Neural crest cell (in vitro differentiated cells): Measurements from ENCODE around the gene DCLRE1A. TPM values are rescaled to one million over a fixed set of nuclear protein-coding genes. Genes with fewer than 3 reads are reported as not detected.
"Not testable (repeated sequence)": the region's sequence is repeated elsewhere in the genome, so short reads cannot be mapped to it uniquely, and the experiment has no call there.

Experiments used
- DNase-seq: peaks from one replicate; pipeline ENCODE4 v3.0.0; 2021; ENCODE audit warnings: low read depth, mixed read lengths, low spot score
- H3K27ac Mint-ChIP-seq: one replicate; pipeline ENCODE4 v1.8.0; 2021; ENCODE audit warnings: mild to moderate bottlenecking, mixed read lengths; ENCODE audit not compliant: unreplicated experiment
- H3K27me3 Mint-ChIP-seq: 2 replicates; pipeline ENCODE4 v1.8.0; 2021; ENCODE audit warnings: low read depth, mild to moderate bottlenecking, mixed read lengths
- H3K36me3 Mint-ChIP-seq: 2 replicates; pipeline ENCODE4 v1.8.0; 2021; ENCODE audit warnings: low read depth, mild to moderate bottlenecking, mixed read lengths
- H3K4me1 Mint-ChIP-seq: 2 replicates; pipeline ENCODE4 v1.8.0; 2021; ENCODE audit warnings: mixed read lengths
- H3K4me3 Mint-ChIP-seq: one replicate; pipeline ENCODE4 v1.8.0; 2021; ENCODE audit warnings: mild to moderate bottlenecking, mixed read lengths
- H3K9me3 Mint-ChIP-seq: 2 replicates; pipeline ENCODE4 v1.8.0; 2021; ENCODE audit warnings: mixed read lengths
- total RNA-seq: library from RNA; stranded (reverse); gene quantifications from 2 replicates; pipeline ENCODE4 v1.2.1, GENCODE V29; 2021
- TF ChIP-seq, protein P1 (sequence below): fragments of 200-600 bp; sonication (generic); conservative IDR thresholded peaks from 2 replicates; pipeline ENCODE4 v1.5.0; 2021; ENCODE audit warnings: antibody characterized with exemption, mild to moderate bottlenecking

Gene DCLRE1A
- total RNA-seq, 1 donor from 2014 or later = 19.4 TPM

DNA sequence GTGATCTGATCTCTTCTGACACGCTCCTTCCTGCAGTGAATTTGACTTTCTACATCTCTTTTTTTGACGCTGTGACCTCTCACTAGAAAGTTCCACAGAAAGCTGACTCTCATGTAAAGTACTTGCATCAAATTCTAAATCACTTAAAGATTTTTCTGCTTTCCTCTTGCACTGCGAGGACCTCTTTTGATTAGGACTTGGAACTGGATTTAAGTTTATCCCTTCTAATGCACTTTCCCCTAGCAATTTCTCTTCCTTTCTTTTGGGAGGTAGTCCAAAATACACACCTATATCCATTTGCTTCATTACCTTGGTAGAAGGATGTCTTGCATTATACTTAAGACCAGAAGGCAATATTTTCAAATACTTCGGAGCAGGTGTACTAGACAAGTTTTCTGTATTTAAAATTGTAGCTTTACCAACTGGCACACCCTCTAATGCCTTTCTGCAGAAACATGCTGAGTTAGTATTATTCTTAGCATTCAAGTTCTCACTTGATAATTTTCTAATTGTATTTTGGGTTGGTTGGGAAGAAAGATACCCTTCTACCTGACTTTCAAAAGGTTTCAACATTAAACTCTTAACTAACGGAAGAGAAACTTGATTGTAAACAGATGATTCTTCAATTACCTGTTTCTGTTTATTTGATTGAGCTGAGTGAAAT lies 4.6 kb downstream of the DCLRE1A start:
- Mint-ChIP-seq H3K9me3 (no peaks in the 10 kb centered on the region), H3K4me1 (peaks cover 43% of the 10 kb centered on the region), H3K27me3 (no peaks in the 10 kb centered on the region), H3K4me3 (no peak overlapping the region), H3K36me3 (peaks cover 11% of the 10 kb centered on the region), H3K27ac (no peak overlapping the region)
- DNase-seq = no peak
- TF ChIP-seq, protein P1, sequence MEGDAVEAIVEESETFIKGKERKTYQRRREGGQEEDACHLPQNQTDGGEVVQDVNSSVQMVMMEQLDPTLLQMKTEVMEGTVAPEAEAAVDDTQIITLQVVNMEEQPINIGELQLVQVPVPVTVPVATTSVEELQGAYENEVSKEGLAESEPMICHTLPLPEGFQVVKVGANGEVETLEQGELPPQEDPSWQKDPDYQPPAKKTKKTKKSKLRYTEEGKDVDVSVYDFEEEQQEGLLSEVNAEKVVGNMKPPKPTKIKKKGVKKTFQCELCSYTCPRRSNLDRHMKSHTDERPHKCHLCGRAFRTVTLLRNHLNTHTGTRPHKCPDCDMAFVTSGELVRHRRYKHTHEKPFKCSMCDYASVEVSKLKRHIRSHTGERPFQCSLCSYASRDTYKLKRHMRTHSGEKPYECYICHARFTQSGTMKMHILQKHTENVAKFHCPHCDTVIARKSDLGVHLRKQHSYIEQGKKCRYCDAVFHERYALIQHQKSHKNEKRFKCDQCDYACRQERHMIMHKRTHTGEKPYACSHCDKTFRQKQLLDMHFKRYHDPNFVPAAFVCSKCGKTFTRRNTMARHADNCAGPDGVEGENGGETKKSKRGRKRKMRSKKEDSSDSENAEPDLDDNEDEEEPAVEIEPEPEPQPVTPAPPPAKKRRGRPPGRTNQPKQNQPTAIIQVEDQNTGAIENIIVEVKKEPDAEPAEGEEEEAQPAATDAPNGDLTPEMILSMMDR = no peak

DNA sequence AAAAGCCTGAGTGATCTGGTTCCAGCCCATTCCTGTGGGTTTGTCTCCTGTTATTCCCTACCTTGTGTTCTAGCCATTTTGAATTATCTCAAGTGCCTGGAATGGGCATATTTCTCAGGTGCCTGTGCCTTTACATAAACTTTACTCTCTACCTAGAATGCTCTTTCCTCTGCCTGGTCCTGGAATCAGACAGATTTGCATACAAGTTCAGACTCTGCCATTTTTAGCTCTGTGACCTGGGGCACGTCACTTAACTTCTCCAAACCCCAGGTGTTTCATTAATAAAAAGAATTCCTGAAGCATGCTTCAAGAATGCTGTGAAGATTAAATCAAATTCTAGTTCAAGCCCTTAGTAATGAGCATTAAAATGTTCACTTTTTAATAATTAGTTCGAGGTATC lies 7.8 kb downstream of the DCLRE1A start:
- peaks cover 28% of the 10 kb centered on the region for H3K4me1 Mint-ChIP-seq
- no peaks in the 10 kb centered on the region for H3K27me3 Mint-ChIP-seq
- DNase-seq = no peak
- H3K27ac Mint-ChIP-seq = no peak overlapping the region
- no peaks in the 10 kb centered on the region for H3K9me3 Mint-ChIP-seq
- TF ChIP-seq, protein P1 = no peak
- H3K36me3 Mint-ChIP-seq = peaks cover 11% of the 10 kb centered on the region
- H3K4me3 Mint-ChIP-seq = no peak overlapping the region

DNA sequence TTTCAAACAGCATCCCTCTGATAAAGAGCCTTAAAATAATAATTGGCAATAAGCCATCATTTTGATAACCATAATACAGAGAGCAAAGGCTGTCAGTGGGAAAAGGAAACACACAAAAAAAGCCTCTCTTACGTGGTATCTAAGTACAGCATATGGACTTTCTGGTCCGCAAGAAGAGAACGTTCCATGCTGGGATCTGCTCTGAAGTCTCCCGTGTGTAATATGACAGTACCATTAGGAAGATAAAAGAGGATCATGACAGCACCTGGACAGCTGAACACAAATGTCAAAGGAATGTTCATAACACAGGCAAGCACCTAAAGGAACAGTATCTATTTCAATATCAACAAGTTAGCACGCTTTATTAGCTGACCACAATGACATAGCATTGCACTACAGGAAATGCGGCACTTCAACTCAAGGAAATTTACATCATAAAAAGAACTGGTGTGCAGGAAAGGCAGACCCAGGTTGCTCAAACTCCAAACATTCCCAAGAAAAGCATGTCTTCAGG lies 9.9 kb downstream of the DCLRE1A start:
- H3K27ac Mint-ChIP-seq = no peak overlapping the region
- H3K4me3 Mint-ChIP-seq = no peak overlapping the region
- TF ChIP-seq, protein P1 = no peak
- no peaks in the 10 kb centered on the region for H3K27me3 Mint-ChIP-seq
- peaks cover 18% of the 10 kb centered on the region for H3K4me1 Mint-ChIP-seq
- peaks cover 12% of the 10 kb centered on the region for H3K36me3 Mint-ChIP-seq
- no peak for DNase-seq
- no peaks in the 10 kb centered on the region for H3K9me3 Mint-ChIP-seq

DNA sequence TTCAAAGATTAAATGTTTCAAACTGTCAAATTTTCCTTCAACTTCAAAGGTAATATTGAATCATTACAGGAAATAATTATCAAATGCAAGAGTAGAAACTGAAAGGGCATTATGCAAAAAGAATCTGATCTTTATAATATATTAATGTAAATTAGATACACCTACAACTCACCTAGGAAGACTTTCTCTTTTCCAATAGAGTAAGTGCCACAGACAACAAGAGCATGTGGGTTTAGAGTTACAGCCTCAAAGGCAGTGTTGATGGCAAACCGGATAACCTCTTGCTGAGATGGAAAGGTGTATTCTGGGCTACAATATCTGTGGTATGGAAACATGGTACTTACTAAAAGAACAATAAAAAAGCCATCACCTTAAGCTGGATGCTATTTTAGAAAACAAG lies 11.7 kb downstream of the DCLRE1A start:
- H3K27me3 Mint-ChIP-seq = no peaks in the 10 kb centered on the region
- no peaks in the 10 kb centered on the region for H3K9me3 Mint-ChIP-seq
- H3K4me1 Mint-ChIP-seq = peaks cover 6% of the 10 kb centered on the region
- peaks cover 12% of the 10 kb centered on the region for H3K36me3 Mint-ChIP-seq
- DNase-seq = no peak
- no peak overlapping the region for H3K27ac Mint-ChIP-seq
- no peak overlapping the region for H3K4me3 Mint-ChIP-seq
- TF ChIP-seq, protein P1 = no peak

DNA sequence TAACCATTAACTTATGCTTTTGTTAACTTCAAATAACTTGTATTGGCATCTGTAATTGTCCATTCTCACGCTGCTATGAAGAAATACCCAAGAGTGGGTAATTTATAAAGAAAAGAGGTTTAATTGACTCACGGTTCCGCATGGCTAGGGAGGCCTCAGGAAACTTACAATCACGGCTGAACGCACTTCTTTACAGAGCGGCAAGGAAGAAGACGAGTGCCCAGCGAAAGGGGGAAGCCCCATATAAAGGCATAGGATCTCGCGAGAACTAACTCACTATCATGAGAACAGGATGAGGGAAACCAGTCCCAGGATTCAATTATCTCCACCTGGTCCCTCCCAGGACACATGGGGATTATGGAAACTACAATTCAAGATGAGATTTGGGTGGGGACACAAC lies 25.3 kb downstream of the DCLRE1A start:
- not testable (repeated sequence) for H3K9me3 Mint-ChIP-seq, H3K4me1 Mint-ChIP-seq, H3K27me3 Mint-ChIP-seq, H3K4me3 Mint-ChIP-seq, DNase-seq, H3K27ac Mint-ChIP-seq, H3K36me3 Mint-ChIP-seq

DNA sequence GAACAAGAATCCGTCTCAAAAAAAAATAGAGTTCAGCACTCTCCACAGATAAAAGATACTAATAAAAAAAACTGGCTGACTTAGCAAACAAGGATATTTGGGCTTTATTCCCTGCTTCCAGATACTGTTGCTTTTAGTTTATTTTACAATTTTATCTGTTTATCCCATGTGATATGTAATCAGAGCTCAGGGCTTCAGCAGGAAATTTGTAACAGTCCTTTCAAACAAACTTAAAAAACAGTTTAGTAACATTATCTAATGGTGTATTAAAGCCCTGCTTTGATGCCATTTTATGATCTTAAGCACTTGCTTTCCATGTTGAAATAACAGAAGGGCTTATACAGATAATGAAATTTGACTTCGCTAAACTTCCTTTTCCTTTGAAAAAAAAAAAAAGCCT lies 28.1 kb downstream of the DCLRE1A start:
- no peaks in the 10 kb centered on the region for H3K9me3 Mint-ChIP-seq
- no peak overlapping the region for H3K27ac Mint-ChIP-seq
- peaks cover under 1% of the 10 kb centered on the region for H3K4me1 Mint-ChIP-seq
- no peaks in the 10 kb centered on the region for H3K36me3 Mint-ChIP-seq
- no peak overlapping the region for H3K4me3 Mint-ChIP-seq
- no peaks in the 10 kb centered on the region for H3K27me3 Mint-ChIP-seq
- TF ChIP-seq, protein P1 = no peak
- DNase-seq = no peak
